Lung microvascular endothelial cell (primary cell): ENCODE results near the gene RGL3. TPM values are rescaled to one million over a fixed set of nuclear protein-coding genes. Genes with fewer than 3 reads are reported as not detected.
"Not testable (repeated sequence)": the region's sequence is repeated elsewhere in the genome, so short reads cannot be mapped to it uniquely, and the experiment has no call there.

Source experiments
- DNase-seq, 2 donors: peaks; one replicate each; pipeline versions ENCODE4 v3.0.0 to v3.0.0-alpha.2; 2010; ENCODE audit warnings: low read depth in 2 of 2
- total RNA-seq: library from RNA; depleted of rRNA; stranded (reverse); fragments of >200 nt; gene quantifications from 2 replicates; pipeline ENCODE4 v1.2.1, GENCODE V29; 2014

The RGL3 gene
- total RNA-seq, 1 donor from 2014 or later: 1.8 TPM

DNA sequence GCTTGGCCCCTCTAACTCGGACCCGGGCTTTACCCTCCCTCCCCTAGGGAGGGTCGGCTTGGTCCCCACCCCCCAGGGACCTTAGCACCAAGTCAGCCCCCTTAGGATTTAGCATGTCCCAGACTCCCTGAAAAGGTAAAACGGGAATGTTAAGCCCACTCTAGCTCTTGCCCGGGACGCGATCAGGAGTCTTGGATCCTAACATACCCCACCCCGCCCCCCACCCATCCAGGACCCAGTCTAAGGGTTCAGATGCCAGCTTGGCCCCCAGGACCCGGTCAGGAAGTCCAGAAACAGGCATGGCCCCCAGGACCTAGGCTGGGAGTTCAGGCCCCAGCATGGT is 35.4 kb downstream of the RGL3 start:
- no peak for DNase-seq

DNA sequence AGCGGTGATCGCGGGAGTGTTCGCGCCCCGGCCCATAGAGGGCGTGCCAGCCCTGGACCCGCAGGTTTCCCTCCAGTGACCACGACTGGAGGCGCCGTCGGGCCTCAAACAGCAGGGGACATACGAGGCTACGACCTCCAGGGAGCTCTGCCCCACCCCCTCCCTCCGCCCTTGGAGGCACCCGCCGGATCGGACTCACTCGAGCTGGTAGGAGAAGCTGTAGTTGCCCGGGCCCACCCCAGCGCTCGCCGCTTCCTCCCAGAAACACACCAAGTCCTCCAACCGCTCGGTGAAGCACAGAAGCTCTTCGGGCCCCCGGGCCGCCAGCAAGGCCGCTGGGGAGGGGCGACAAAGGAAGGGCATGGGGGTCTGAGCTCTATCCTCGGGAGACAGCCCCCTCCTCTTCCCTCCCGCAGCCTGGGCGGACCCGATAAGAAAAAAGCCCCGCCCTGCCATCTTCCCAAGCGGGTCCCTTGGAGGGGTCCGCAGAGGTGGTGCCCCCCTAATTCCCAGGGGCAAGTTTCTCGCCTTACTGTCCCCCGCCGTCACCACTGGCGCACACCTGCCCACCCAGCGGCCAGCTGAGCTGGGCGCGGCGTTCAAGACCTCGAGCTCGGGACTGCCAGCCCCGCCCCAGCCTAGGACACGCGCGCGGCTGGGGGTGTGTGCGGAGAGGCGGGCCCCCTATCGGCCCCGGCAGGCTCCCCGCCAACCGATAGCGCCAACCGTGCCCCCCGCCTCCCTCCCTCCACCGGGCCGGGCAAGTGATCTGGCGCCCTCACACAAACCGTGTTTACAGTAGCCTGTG is 36.0 kb downstream of the RGL3 start:
- DNase-seq: peak; percentile 35 to 50

DNA sequence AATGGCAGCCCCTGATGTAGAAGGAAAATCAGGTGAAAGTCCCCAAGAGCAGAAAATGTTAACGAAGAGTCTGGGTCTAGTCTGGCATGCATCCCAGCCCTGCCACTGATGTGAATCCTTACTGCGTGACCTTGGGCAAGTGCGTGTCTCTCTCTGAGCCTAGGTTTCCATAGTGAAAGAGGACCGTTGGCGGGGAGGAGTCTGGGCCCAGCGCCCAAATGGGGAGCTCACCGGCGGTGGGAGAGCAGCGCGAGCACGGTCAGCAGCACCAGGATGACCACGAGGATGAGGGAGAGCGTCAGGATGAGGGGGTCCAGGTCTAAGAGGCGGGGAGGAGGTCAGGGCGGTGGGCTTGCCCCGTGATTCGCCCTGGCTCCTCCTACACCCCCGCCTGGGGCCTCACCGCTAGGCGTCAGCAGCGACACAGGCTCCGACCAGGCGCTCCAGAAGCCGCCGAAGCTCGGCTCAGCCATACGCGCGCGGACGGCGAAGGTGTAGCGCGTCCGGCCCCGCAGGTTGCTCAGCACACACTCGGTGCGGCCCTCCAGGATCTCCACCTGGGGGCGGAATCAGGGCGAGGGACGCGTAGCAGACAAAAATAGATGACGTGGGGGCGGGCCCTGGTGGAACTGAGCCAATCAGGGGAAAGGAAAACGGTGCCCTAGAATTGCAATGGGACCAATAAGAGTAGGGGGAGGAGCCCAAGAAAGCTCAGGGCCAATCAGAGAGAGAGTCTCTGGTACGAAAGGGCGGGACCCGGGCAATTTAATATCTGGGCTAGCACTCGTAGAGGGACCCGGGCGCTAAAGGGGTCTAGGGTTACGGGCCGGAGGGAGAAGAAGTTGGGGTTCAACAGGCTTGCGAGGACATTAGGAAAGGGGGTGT is 38.2 kb downstream of the RGL3 start:
- DNase-seq: peak; percentile 94

DNA sequence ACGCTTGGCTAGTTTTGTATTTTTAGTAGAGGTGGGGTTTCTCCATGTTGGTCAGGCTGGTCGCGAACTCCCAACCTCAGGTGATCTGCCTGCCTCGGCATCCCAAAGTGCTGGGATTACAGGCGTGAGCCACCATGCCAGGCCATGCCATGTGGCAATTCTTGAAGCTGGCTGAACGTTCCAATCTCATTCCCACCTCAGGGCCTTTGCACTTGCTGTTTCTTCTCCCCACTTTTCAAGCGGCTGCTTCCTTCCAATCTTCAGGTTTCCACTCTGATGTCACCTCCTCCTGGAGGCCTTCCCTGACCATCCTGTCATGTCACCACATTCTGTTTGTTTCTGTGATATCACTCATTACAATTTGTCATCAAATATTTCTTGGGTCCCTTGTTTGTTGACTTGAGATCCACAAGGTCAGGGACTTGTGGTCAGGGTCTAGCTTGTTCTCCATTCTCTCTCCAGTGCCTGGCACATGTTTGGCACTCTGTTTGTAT is 39.2 kb downstream of the RGL3 start:
- no peak for DNase-seq

DNA sequence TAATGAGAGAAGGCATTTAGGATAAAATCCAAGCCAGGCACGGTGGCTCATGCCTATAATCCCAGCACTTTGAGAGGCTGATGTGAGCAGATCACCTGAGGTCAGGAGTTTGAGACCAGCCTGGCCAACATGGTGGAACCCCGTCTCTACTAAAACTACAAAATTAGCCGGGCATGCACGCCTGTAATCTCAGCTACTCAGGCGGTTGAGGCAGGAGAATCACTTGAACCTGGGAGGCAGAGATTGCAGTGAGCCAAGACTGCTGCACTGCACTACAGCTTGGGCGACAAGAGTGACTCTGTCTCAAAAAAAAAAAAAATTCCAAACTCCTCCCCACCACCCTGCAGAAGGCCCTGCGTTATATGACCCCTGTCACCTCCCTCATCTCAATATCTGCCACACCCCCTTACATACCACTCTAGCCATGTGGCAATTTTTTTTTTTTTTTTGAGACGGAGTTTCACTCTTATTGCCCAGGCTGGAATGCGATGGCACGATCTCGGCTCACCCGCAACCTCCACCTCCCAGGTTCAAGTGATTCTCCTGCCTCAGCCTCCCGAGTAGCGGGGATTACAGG is 39.8 kb downstream of the RGL3 start:
- DNase-seq: not testable (repeated sequence)

DNA sequence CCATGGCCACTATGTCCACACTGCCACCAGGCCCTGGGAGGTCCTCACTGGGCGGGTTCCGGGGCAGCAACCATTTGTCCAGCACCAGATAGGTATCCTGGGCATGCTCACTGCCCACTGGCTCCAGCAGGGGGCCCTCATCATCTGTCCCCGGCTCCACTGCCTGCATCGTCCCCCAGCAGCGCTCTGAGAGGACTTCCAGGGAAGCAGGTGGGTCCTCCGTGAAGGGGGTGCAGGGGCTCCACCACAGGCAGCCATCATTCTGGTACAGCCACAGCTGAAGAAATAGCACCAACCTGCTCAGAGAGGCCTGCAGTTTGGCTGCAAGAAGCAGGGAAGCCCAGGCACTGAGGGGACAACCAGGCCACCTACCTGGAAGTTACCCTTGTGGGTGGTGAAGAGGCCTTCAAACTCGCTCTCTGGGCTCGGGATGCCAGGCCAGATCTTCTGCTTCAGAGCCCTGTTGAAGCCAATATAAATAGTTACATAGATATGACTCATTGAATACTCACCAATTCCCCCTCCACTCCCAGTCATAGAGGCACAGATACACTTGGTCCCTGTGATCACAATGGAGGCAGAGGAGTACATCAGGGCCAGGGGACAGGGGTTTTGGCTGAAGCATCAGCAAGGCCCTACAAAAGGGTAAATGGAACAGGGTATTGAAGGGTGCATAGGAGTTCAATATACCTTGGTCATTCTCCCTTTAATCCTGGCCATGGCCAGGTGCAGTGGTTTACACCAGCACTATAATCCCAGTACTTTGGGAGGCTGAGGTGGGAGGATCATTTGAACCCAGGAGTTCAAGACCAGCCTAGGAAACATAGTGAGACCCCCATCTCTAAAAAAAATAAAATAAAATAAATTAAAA is 40.6 kb downstream of the RGL3 start:
- DNase-seq: peak; percentile 71 to 79

DNA sequence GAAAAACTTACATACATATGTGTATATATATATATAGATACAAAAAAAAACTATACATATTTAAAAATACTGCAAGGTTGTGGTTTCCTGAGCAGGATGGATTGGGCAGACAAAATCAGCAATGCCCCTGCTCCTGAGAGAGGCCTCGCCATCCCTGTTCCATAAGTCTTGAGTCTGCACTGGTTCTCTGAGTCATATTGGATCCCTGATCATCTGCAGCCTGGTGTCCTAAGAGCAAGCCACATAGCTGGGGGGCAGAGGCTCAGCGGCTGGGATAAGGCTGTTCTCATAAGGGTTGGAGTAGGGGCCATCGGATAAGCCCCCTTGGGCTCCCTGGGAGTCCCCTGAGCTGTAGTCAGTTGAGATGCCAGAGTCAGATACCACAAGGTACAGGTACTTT is 41.4 kb downstream of the RGL3 start:
- no peak for DNase-seq

DNA sequence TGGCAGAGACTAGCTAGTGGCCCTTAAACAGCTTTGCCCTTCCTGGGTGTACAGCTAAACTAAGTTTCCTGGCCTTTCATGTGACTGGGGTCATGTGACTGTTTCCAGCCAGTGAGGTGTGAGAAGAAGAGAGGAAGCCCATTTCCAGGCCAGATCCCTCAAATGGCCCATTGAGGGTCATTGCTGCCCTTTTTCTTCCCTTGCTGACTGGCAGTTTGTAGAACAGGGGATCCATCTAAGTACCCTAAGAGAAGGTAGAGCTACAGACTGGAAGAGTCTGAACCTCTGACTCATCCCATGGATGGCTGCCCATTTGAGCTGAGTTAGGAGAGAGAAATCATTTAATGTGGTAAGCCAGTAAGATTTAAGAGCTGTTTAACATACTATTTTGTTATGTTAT is 41.9 kb downstream of the RGL3 start:
- peak; percentile 46 to 65 for DNase-seq

DNA sequence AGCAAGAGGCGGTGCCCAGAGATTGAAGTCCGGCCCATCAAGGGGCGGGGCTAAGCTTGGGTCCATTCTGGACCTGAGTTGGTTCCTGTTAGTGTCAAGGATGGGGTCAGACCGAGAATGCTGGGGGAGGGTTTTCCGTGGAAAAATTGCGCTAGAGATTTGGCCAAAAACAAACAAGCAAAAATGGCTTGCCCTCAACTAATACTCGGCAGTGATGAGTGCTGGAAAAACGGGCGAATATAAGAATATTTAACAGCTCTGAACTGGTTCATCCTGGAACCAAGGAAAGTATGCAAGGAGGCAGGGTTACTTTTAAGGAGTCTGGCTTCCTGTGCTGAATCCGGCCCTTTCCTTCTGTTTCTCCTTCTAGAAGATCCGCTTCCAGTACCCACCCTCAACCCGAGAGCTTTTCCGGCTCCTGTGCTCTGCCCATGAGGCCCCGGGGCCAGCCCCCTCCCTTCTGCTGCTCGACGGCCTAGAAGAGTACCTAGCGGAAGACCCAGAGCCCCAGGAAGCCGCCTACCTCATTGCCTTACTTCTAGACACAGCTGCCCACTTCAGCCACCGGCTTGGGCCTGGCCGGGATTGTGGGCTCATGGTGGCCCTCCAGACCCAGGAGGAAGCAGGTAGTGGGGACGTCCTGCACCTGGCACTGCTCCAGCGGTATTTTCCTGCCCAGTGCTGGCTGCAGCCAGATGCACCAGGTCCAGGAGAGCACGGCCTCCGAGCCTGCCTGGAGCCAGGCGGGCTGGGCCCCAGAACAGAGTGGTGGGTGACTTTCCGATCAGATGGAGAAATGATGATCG is 43.8 kb downstream of the RGL3 start:
- peak; percentile 41 to 78 for DNase-seq

DNA sequence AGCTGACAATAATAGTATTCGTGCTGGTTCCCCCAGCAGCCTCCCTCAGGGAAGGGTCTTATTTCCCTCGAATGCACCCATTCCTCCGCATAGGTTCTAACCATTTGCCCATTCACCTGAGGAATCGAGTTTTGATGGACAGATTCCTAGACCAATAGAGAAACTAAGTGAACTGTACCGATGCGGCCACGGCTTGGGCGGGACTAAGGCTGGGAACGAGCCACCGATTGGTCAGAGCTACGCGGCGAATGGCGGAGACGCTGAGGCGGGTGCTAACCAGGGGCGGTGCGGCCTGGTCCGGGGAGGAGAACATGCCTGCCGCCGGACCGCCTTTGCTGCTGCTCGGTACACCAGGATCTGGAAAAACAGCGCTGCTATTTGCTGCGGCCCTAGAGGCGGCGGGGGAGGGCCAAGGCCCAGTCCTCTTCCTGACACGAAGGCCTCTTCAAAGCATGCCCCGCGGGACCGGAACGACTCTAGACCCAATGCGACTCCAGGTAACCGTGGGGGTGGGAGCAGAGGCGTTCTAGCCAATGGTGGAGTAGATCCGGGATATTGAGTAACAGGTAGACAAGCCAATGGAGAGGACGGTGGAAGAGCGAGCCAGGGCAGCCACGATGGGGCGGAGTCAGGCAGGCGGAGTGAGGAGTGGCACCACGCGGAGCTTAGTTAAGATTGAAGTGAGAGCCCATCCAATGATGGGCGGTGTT is 44.5 kb downstream of the RGL3 start, which contains the start of gene SWSAP1:
Gene SWSAP1 (plus strand): TSS at position 234 of the 710 bp plus-strand sequence. CDS start 15 bp downstream, at position 249.
- peak; percentile 100 for DNase-seq

DNA sequence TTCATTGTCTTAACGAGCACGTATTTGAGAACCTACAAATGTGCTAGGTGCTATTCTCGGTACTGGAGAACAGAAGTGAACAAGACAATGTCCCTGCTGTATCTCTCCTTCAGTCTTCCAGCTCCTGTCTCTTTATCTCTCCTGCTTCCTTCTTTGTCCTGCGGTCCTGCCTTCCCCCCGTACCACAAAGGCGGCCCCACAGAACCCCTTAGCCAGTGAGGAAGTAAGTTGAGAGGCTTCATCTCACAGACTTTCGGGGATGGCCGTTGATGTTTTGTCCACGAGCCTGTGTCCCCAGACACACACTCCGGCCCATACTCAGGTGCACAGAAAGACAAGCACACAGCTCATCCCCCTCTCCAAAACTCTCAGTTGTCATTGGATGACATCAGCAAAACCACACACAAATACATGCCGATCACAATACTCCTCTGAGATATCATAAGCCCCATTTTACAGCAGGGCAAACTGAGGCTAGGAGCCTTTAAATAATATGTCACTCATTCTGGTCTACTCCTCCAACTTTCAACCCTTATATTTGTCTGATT is 45.2 kb downstream of the RGL3 start:
- no peak for DNase-seq

DNA sequence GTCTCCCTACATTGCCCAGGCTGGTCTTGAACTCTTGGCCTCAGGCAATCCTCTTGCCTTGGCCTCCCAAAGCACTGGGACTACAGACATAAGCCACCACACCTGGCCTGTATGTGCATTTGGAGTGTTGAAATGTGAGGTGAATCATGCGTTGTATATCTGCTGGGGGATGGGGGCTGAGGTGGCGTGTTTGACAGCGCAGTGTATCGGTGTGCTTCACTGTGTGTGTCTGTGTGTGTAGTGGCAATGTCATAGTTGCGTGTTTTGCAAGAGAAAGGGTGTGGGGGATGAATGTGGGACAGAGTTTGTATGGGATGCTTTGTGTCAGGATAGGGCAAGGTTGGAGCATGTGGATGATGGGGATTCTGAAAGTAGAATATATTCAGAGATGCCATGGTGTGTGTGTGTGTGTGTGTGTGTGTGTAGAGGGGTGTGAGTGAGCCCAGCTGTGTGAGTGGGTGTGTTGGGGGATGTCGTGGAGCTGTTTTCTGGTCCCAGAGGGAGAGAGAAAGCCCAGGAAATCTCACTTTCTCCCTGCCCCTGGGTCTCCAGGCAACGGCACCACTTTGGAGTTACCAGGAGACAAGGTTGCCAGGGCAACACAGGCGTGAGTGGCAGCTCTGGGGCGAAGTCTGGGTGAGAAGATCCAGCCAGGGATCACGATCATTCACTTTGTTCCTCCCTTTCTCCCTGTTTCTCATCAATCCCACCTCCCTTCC is 45.8 kb downstream of the RGL3 start:
- DNase-seq: no peak

DNA sequence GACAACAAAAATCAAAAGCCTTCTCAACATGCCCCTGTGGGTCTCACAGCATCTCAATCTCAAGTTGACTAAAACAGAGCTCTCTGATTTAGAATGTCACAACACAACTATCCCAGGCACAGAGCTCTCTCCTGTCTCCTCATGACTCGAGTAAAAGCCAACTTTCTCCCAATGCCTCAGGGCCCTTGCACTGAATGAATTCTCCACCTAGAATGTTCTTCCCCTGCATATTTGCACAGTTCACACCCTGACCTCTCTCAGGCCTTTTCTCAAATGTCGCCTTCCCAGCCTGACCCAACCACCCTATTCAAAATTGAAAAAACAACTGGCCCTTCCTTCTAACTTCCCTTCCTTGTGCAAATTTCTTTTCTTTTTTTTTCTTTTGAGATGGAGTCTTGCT is 48.4 kb downstream of the RGL3 start:
- DNase-seq: no peak

DNA sequence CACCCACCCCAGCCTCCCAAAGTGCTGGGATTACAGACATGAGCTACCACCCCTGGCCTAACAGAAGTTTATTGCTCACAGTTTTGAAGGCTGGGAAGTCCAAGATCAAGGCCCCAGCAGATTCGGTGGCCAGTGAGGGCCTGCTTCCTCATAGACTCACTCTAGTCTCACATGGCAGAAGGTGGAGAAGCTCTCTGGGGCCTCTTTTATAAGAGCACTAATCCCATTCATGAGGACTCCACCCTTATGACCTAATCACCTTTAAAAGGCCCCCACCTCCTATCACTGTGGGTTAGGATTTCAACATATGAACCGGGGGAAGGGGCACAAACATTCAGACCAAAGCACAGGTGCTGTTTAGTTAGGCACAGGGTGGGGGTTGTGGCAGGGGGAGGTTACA is 51.6 kb downstream of the RGL3 start:
- DNase-seq: no peak

DNA sequence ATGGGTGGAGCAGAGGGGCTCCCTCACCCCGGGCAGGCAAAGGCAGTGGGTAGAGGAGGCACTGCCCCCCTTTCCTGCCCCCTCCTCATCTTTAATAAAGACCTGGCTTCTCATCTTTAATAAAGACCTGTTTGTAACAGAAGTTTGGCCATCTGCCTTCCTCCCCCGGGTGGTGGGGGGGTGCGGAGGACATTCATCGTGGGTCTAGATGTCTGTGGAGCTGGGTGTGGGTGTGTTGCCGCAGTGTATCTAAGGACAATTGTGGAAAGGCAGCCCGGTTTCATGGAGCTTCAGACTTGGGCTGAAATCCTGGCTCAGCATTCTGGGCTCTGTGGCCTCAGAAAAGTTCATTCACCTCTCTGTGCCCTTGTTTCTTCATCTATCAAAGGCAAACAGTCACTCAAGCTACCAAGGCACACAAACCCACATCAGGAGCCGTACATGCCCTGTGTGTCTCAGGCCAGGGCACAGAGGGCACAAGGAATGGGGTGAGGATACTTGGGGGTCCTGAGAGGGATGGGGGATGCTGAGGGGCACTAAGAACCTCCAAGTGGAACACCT is 53.5 kb downstream of the RGL3 start:
- no peak for DNase-seq

DNA sequence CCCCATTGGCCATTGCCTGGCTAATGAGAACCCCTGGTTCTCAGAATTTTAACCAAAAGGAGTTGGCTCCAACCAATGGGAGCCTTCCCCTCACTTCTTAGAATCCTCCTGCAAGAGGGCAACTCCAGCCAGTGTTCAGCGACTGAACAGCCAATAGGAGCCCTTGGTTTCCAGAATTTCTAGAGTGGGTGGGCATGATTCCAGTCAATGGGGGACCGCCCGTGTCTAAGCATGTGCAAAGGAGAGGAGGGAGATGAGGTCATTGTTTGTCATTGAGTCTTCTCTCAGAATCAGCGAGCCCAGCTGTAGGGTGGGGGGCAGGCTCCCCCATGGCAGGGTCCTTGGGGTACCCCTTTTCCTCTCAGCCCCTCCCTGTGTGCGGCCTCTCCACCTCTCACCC is 54.2 kb downstream of the RGL3 start:
- no peak for DNase-seq

DNA sequence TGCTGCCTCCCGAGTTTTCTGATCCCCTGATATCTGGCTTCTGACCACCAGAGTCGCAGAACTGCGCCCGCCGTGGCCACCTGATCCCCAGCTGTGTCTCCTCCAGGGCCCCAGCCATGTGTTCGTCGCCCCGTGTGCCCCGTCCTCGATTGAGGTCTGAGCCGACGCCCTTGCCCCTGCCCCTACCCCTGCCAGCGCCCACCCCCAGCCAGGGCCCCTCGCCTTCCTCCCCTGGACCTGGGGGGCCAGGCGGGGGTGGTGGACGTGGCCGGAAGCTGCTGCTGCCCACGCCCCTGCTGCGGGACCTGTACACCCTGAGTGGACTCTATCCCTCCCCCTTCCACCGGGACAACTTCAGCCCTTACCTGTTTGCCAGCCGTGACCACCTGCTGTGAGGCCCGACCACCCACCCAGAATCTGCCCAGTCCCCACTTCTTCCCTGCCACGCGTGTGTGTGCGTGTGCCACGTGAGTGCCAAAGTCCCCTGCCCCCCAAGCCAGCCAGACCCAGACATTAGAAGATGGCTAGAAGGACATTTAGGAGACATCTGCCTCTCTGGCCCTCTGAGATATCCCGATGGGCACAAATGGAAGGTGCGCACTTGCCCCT is 54.7 kb downstream of the RGL3 start:
- no peak for DNase-seq

DNA sequence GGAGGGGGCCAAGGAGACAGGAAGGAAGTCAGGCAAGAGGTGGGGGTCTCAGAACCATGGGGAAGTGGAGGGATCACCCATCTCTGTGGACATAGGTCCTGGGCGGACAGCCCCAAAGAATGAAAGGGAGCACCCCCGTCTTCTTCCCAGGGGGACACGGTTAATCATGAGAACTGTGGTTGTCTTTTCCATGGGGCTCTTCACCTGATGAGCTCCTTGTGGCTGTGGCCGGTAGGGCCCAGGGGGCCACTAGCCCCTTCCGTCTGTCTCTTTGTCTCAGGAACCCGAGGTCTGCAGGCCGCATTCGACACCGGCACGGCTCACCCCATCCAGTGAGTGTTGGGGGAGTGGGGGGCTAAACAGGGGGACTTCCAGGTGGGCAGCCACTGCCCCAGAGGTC is 55.2 kb downstream of the RGL3 start:
- DNase-seq: no peak
